ENCODE measurements around the gene IFRD2. TPM values are rescaled to one million over a fixed set of nuclear protein-coding genes. Genes with fewer than 3 reads are reported as not detected.

IFRD2 gene
- total RNA-seq, 1 donor from 2014 or later, result 77.1 TPM

GRCh38 chr3:50333744-50334328, 41.6 kb upstream of the IFRD2 start:
- Mint-ChIP-seq H3K4me1 (peaks cover 35% of the 10 kb centered on the region), H3K36me3 (ENCODE audit: low read depth) (no peaks in the 10 kb centered on the region), H3K27me3 (ENCODE audit: low read depth) (peaks cover 8% of the 10 kb centered on the region), H3K27ac (ENCODE audit: unreplicated experiment) (no peak overlapping the region), H3K4me3 (peak overlapping the region; percentile 70), H3K9me3 (no peaks in the 10 kb centered on the region)
- no peak for DNase-seq (ENCODE audit: low read depth, low spot score)
- no peak for TF ChIP-seq CTCF (conservative IDR thresholded peaks at IDR 0.05)

- H3K36me3 Mint-ChIP-seq (ENCODE audit: low read depth), result peaks cover 5% of the 10 kb centered on the region
- DNase-seq (ENCODE audit: low read depth, low spot score), result no peak
- no peak overlapping the region for H3K27ac Mint-ChIP-seq (ENCODE audit: unreplicated experiment)
- no peak for TF ChIP-seq CTCF (conservative IDR thresholded peaks at IDR 0.05)
- H3K4me3 Mint-ChIP-seq, result peak overlapping the region; percentile 59
- peaks cover 30% of the 10 kb centered on the region for H3K4me1 Mint-ChIP-seq
- H3K9me3 Mint-ChIP-seq, result no peaks in the 10 kb centered on the region
- no peaks in the 10 kb centered on the region for H3K27me3 Mint-ChIP-seq (ENCODE audit: low read depth)
Observed at GRCh38 chr3:50331364-50331907, 39.2 kb upstream of the IFRD2 start.

GRCh38 chr3:50330330-50330729, 38.1 kb upstream of the IFRD2 start:
- peak overlapping the region; percentile 59 for H3K4me3 Mint-ChIP-seq
- no peaks in the 10 kb centered on the region for H3K27me3 Mint-ChIP-seq (ENCODE audit: low read depth)
- H3K4me1 Mint-ChIP-seq, result peaks cover 22% of the 10 kb centered on the region
- no peak overlapping the region for H3K27ac Mint-ChIP-seq (ENCODE audit: unreplicated experiment)
- no peak for TF ChIP-seq CTCF (conservative IDR thresholded peaks at IDR 0.05)
- H3K36me3 Mint-ChIP-seq (ENCODE audit: low read depth), result peaks cover 5% of the 10 kb centered on the region
- DNase-seq (ENCODE audit: low read depth, low spot score), result no peak
- H3K9me3 Mint-ChIP-seq, result no peaks in the 10 kb centered on the region

- no peaks in the 10 kb centered on the region for H3K27me3 Mint-ChIP-seq (ENCODE audit: low read depth)
- H3K4me1 Mint-ChIP-seq, result peaks cover 32% of the 10 kb centered on the region
- H3K4me3 Mint-ChIP-seq, result peak within 1 kb of the TSS; percentile 96
- peaks cover 5% of the 10 kb centered on the region for H3K36me3 Mint-ChIP-seq (ENCODE audit: low read depth)
- H3K9me3 Mint-ChIP-seq, result no peaks in the 10 kb centered on the region
- TF ChIP-seq CTCF (conservative IDR thresholded peaks at IDR 0.05), result no peak
- peak within 1 kb of the TSS; percentile 93 for H3K27ac Mint-ChIP-seq (ENCODE audit: unreplicated experiment)
- DNase-seq (ENCODE audit: low read depth, low spot score), result peak; percentile 93
Observed at GRCh38 chr3:50327943-50328691, 35.9 kb upstream of the IFRD2 start, which contains the start of gene TUSC2. TUSC2 (minus strand) TSS chr3:50328223; CDS start chr3:50328099, 124 bp downstream.

GRCh38 chr3:50327129-50327528, 34.9 kb upstream of the IFRD2 start:
- Mint-ChIP-seq H3K36me3 (ENCODE audit: low read depth) (peaks cover 5% of the 10 kb centered on the region), H3K4me3 (peak overlapping the region; percentile 96), H3K27ac (ENCODE audit: unreplicated experiment) (no peak overlapping the region), H3K9me3 (no peaks in the 10 kb centered on the region), H3K4me1 (peaks cover 37% of the 10 kb centered on the region), H3K27me3 (ENCODE audit: low read depth) (no peaks in the 10 kb centered on the region)
- no peak for DNase-seq (ENCODE audit: low read depth, low spot score)
- TF ChIP-seq CTCF (conservative IDR thresholded peaks at IDR 0.05), result no peak
